GM13977 (cell line): ENCODE data around the gene CCL24.
"Not testable (repeated sequence)": the region's sequence is repeated elsewhere in the genome, so short reads cannot be mapped to it uniquely, and the experiment has no call there.

Experiments used
- DNase-seq: peaks from one replicate; pipeline ENCODE4 v3.0.0; 2012; ENCODE audit warnings: low spot score
- CTCF ChIP-seq: IDR thresholded peaks from 2 replicates; pipeline ENCODE4 v1.5.1; 2012; ENCODE audit warnings: mild to moderate bottlenecking, control low read depth; ENCODE audit not compliant: insufficient read depth; ENCODE audit errors: extremely low read depth, missing control alignments
- in situ Hi-C: fragments of 300-500 bp; cut with MboI; formaldehyde crosslinking; loops from one replicate; pipeline ENCODE4 v1.12.0; 2022; ENCODE audit warnings: low sequenced_read_pairs, low pct_unique_long_range_greater_than_20kb, mixed read lengths, inconsistent platforms; ENCODE audit not compliant: unreplicated experiment

The CCL24 gene

GRCh38 chr7:75836798-75837197 is 23.2 kb upstream of the CCL24 start:
- no peak for DNase-seq
- in situ Hi-C loops: no loop called here
- no peak for TF ChIP-seq CTCF

DNA sequence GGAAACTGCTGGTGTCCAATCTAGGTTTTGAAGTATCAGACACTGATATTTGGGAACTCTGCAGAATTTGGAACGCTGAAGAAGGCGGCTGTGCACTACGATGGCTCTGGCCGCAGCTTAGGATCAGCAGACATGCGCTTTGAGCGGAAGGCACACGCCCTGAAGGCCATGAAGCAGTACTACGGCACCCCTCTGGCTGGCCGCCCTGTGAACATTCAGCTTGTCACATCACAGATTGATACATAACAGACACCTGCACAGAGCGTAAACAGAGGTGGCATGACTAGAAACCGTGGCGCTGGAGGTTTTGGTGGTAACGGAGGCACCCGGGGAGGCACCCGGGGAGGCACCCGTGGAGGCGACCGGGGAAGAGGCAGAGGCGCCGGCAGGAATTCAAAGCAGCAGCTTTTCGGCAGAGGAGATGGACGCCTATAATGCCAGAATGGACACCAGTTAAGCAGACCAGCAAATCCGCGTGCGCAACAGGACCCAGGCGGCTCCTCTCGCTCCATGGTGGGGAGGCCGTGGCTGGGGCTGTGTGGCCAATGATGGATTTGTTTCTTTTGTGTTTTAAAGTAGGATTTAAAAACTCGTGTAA is 22.2 kb upstream of the CCL24 start:
- in situ Hi-C loops: no loop called here
- no peak for DNase-seq
- TF ChIP-seq CTCF: no peak

DNA sequence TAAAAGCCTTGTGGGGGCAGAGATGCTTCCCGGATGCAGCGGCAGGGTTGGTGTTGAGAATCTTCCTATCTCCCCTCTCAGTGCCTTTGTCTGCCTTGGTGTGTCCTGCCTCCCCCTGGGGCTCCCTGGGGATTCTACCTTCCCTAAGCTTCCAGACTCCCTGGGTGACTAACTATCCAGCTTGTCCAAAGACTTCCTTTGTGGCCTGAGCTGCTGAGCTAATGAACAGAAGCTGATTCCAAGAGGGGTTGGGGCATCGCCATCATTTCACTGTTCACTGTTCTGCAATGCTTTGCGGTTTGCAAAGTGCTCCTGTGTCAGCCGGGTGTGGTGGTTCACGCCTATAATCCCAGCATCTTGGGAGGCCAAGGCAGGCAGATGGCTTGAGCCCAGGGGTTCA is 20.1 kb upstream of the CCL24 start:
- DNase-seq, in situ Hi-C loops: not testable (repeated sequence)

GRCh38 chr7:75830978-75831377 is 17.4 kb upstream of the CCL24 start:
- TF ChIP-seq CTCF: no peak
- no peak for DNase-seq
- in situ Hi-C loops: no loop called here

DNA sequence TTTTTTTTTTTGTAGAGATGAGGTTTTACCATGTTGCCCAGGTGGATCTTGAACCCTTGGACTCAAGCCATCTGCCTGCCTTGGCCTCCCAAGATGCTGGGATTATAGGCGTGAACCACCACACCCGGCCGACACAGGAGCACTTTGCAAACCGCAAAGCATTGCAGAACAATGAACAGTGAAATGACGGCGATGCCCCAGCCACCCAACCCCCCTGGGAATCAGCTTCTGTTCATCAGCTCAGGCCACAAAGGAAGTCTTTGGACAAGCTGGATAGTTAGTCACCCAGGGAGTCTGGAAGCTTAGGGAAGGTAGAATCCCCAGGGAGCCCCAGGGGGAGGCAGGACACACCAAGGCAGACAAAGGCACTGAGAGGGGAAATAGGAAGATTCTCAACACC is 16.1 kb upstream of the CCL24 start:
- DNase-seq, in situ Hi-C loops: not testable (repeated sequence)

DNA sequence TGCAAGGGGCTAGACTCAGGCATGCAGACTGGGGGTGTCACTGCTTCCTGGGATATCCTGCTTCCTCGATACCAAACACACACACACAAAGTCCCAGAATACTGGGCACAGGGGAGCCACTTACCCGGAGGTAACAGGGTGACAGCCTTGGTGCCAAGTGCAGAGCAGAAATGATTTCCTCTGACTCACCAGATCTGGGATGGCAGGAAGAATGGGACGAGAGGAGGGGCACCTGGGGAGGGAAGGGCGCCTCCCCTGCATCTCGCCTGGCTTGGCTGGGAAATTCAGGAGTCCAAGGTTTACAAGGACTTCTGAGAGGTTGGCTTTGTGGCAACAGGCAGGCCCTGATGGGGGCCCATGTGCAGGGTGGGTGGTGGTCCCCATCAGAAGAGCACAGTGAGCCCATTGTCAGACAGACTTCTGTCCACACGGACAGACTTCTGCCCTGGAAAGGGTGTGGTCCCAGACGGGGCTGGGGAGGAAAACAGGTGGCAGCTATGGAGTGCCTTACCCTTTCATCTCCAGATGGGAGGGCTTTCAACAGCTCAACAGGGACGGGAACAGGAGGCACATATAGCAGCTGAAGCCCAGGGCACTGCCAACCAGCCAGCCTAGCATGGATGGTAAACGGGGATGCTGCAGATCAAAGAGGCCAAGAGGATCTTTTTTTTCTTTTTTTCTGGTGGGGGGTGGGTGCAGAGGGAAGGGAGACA is 9.7 kb upstream of the CCL24 start:
- no peak for DNase-seq
- in situ Hi-C loops: no loop called here

GRCh38 chr7:75820688-75821087 is 7.1 kb upstream of the CCL24 start:
- no peak for TF ChIP-seq CTCF
- DNase-seq: no peak
- in situ Hi-C loops: no loop called here

More for the DNA sequence above, 9.7 kb upstream of the CCL24 start:
- TF ChIP-seq CTCF: no peak
